HUES48 (cell line): ENCODE data around the gene ENC1.

Experiments used
- H3K27ac ChIP-seq: one replicate; pipeline ENCODE4 v1.7.0; 2013; ENCODE audit warnings: low read depth, low read length, inconsistent platforms
- H3K27me3 ChIP-seq: 2 replicates; pipeline ENCODE4 v1.6.1; 2013; ENCODE audit warnings: mild to moderate bottlenecking, low read length; ENCODE audit not compliant: control insufficient read depth, insufficient read depth
- H3K36me3 ChIP-seq: 2 replicates; pipeline ENCODE4 v1.6.1; 2013; ENCODE audit warnings: low read length; ENCODE audit not compliant: control insufficient read depth, insufficient read depth
- H3K4me1 ChIP-seq: 2 replicates; pipeline ENCODE4 v1.6.1; 2013; ENCODE audit warnings: mild to moderate bottlenecking, low read length; ENCODE audit not compliant: control insufficient read depth, insufficient read depth
- H3K4me3 ChIP-seq: 2 replicates; pipeline ENCODE4 v1.5.1; 2013; ENCODE audit warnings: mild to moderate bottlenecking, low read depth, low read length
- H3K9ac ChIP-seq: 2 replicates; pipeline ENCODE4 v1.6.1; 2013; ENCODE audit warnings: mild to moderate bottlenecking, low read depth, low read length, moderate library complexity
- H3K9me3 ChIP-seq: 2 replicates; pipeline ENCODE4 v1.6.1; 2013; ENCODE audit warnings: low read length; ENCODE audit not compliant: control insufficient read depth, insufficient read depth

Gene ENC1

DNA sequence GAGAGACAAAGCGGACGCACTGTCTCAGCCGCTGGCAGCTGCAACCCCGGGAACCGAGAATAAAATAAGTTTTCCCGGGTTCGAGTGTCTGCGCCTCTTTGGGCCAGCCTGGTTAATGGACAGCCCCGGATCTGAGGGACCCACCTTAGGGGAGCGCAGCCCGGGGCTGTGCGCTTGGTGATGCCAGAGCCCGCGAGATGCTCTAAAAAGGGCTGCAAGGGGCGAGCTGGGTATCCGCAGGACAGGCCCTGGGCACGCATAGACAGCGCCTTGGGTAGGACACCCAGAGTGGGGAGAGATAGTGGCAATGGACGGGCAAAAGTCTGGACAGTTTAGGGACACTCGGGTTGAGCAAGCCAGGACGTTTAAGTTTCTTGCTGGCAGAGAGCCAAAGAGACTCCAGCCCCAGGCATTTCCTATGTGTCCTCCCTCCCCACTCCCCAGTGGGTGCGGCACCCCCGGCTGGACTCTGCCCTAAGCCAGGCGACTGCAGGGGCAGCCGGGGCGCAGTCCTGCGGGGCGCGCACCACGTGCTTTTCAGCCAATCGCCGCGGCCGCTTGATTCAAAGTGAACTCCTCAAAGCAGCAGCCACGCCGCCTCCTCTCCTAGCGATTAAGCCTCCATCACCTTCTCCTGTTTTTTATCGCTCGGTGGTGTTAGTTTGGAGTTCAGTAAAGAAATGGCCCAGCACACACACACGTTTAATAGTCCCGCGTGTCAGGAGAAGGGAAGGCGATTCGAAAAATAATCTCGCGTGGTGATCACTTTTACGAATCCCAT is 616 bp upstream of the ENC1 start:
- peak overlapping the region; percentile 97 for H3K4me3 ChIP-seq
- H3K4me1 ChIP-seq, result peaks cover 22% of the 10 kb centered on the region
- H3K27me3 ChIP-seq, result peaks cover 48% of the 10 kb centered on the region
- H3K27ac ChIP-seq, result peak overlapping the region; percentile 81
- peak overlapping the region; percentile 29 for H3K9ac ChIP-seq
- H3K9me3 ChIP-seq, result no peaks in the 10 kb centered on the region
- H3K36me3 ChIP-seq, result peaks cover 1% of the 10 kb centered on the region; the same call in 1 of the 2 replicates

DNA sequence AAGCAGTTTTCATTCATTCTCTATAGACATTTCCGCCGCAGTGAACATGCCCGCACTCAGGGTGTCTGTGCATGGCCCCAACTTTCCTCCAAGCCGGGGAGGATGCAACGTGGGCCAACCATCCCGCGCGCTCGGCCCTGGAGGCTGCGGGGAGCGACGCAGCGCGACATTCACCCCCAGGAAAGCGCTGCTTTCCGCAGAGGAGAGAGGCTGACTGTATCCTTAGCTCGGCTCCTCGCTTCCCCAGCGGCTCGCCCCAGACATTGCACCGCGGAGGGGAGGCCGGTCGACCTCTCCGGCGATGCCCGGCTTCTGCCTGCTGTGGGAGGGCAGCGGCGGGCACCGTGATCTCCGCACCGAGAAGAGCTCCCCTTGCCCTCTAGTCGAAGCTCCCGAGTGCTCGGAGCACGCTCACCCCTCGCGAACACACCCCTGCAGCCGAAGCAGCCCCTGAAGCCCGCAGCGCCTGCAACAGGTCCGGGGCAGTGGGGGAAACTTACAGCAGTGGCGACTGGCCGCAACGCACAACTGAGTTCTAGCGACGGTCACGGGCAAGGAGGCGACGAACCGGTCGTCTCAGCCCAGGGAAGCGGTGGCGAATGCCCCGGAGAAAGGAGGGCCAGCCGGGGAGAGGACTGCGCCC is 600 bp downstream of the ENC1 start:
- H3K9me3 ChIP-seq, result no peaks in the 10 kb centered on the region
- peak overlapping the region; percentile 97 for H3K4me3 ChIP-seq
- peak overlapping the region; percentile 81 for H3K27ac ChIP-seq
- H3K36me3 ChIP-seq, result peaks cover 11% of the 10 kb centered on the region; the same call in 1 of the 2 replicates
- peak overlapping the region; percentile 75 for H3K9ac ChIP-seq
- H3K4me1 ChIP-seq, result peaks cover 22% of the 10 kb centered on the region
- H3K27me3 ChIP-seq, result peaks cover 48% of the 10 kb centered on the region

DNA sequence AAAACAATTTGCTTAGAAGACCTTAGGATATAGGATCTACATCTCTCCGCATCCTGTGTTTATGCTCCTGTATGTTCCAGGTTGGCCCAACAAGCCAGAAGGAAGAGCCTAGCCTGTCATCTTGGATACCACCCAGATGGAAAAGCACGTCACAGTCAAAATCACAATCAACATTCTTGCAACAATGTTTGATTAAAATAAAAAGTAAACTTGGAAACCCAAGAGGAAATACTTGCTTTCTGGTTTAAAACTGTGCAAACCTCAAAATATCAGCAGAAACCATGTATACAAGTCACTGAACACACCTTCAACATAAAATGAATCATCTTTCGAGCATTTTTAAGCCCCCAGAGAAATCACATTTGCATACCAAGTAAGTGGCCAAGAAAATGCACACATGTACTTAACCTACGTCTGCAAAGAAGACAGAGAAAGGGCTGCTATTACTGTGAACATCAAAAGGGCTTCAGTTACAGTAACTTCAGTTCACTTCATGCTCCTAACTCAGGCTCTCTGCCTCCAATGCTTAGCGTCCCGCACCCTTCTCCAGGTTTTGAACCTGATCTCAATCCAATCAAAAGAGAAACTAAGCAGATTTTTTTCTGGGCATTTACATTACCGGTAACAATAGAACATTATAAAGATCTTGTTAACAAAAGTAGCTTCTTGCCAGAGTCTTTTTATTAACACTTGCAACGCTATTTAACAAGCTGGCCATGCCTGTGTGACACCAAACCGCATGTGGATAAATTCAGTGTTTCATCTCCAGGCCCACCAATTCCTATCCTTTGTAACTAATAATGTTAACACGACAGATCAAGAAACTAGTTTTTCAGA is 1.3 kb downstream of the ENC1 start:
- Histone ChIP-seq H3K4me1 (peaks cover 22% of the 10 kb centered on the region), H3K27me3 (peaks cover 48% of the 10 kb centered on the region), H3K27ac (no peak overlapping the region), H3K9ac (0 out of 2 replicates have a peak overlapping the region, but pooled peaks have one; percentile 75), H3K9me3 (no peaks in the 10 kb centered on the region), H3K4me3 (peak overlapping the region; percentile 97), H3K36me3 (peaks cover 11% of the 10 kb centered on the region)

DNA sequence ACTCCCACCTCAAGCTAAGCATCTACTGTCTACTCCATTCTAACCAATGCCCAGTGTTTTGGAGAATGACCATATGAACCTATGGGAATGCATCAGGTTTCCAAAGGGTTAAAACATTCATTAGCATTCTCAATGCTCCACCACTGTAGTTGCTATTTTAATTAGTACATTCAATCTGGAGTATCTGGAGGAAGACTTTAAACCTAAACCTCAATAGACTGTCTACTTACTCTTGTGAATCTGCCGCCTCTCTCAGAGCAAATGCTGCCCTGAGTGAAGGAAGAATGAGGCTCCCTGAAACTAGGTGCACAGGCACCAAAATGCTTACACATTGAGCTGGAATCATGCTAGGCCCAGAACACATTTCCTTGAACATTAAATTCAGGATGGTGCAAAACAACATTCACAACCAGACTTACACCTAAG is 2.0 kb downstream of the ENC1 start:
- peaks cover 11% of the 10 kb centered on the region for H3K36me3 ChIP-seq

DNA sequence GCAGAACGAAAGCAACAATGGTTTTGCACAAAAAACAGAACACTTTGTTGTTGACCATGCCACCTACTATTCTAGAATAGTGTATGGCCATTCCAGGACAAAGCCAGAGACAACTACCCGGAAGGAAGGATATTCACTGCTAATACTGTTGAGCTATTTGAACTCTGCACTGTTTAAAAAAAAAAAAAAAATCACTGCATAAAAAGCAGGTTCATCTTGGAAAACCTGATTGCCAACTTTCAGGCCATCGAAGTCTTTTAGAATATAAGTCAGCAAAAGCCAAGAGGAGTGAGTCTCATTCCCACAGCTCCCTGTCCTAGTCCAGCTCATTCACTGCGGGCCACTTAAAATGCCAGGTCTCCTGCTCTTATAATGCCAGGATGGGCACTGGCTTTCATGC is 4.0 kb downstream of the ENC1 start:
- no peak overlapping the region for H3K9ac ChIP-seq
- no peak overlapping the region for H3K27ac ChIP-seq
- H3K27me3 ChIP-seq, result peaks cover 24% of the 10 kb centered on the region
- H3K36me3 ChIP-seq, result peaks cover 11% of the 10 kb centered on the region
- no peaks in the 10 kb centered on the region for H3K9me3 ChIP-seq
- H3K4me1 ChIP-seq, result peaks cover 20% of the 10 kb centered on the region
- no peak overlapping the region for H3K4me3 ChIP-seq

More for the DNA sequence above, 2.0 kb downstream of the ENC1 start:
- peak overlapping the region; percentile 97 for H3K4me3 ChIP-seq
- peaks cover 22% of the 10 kb centered on the region for H3K4me1 ChIP-seq
- H3K27ac ChIP-seq, result no peak overlapping the region
- H3K9me3 ChIP-seq, result no peaks in the 10 kb centered on the region
- peaks cover 44% of the 10 kb centered on the region for H3K27me3 ChIP-seq
- H3K9ac ChIP-seq, result no peak overlapping the region

DNA sequence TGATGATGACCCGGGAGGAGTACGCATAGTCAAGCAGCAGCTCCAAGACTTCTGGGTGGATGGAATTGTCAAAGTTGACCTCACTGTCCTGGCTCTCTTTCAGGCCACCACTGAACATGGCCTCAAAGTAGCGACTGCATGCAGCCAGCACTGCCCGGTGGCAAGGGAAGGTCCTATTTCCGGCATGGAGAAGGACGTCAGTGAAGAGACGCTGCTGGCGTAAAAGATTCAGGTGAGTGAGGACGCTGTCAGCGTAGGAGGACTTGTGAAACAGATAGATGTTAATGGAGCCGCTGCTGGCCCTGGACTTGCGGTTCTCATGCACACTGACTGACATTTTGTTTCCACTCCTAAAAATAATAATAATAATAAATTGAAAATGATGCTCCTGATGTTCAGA is 4.4 kb downstream of the ENC1 start:
- peaks cover 24% of the 10 kb centered on the region for H3K4me1 ChIP-seq
- no peak overlapping the region for H3K9ac ChIP-seq
- no peak overlapping the region for H3K27ac ChIP-seq
- no peak overlapping the region for H3K4me3 ChIP-seq
- peaks cover 11% of the 10 kb centered on the region for H3K36me3 ChIP-seq
- H3K9me3 ChIP-seq, result no peaks in the 10 kb centered on the region
- peaks cover 23% of the 10 kb centered on the region for H3K27me3 ChIP-seq

DNA sequence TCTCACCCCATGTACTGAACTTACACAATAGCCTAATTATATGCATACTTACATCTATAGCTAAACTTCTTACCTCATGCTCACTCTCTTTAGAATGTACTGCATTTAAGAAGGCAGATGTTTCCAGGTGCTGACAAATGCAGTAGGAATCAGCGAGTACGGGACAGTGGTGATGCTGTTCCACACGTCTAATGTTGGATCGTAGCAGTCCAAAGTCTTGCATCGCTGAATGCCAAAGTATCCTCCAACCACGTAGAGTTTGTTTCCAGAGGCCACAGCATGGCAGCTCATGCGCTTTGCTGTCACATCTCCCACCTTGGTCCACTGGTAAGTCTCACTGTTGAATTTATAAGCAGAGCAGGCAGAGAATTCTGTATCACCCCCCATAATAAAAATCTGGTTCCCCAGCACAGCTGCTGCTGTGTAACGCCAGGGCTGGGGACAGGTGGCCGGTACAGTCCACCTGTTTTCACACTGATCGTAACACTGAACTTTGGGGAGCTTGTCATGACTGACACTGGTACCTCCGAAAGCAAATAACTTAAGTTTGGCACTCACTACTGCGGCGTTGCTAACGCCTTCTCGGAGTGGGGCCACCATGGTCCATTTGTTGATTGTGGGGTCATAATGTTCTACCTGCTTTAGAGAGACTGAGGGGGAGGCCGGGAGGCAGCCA is 5.8 kb downstream of the ENC1 start:
- Histone ChIP-seq H3K4me1 (peaks cover 38% of the 10 kb centered on the region), H3K9ac (no peak overlapping the region), H3K27ac (no peak overlapping the region), H3K27me3 (peaks cover 22% of the 10 kb centered on the region), H3K9me3 (no peaks in the 10 kb centered on the region), H3K4me3 (no peak overlapping the region), H3K36me3 (peaks cover 11% of the 10 kb centered on the region)

DNA sequence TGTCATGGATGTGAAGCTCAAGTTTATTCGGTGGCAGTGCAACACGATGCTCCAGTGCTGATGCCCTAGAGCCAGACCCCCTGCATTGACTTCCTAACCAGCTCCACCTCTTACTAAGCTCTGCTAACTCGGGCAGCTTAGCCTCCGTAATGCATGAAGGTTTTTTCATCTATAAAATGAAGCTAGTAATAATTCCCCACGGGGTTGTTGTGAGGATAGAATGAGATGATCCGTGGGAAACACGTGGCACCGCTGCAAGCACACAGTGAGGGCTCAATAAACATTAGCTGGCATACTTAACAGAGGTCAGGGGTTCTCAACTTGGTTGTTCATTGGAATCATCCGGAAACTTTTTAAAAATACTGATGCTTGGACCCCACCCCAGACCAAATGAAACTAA is 6.8 kb downstream of the ENC1 start:
- Histone ChIP-seq H3K4me3 (no peak overlapping the region), H3K27ac (no peak overlapping the region), H3K36me3 (peaks cover 11% of the 10 kb centered on the region), H3K9me3 (no peaks in the 10 kb centered on the region), H3K27me3 (peaks cover 11% of the 10 kb centered on the region), H3K9ac (no peak overlapping the region), H3K4me1 (peaks cover 37% of the 10 kb centered on the region)

DNA sequence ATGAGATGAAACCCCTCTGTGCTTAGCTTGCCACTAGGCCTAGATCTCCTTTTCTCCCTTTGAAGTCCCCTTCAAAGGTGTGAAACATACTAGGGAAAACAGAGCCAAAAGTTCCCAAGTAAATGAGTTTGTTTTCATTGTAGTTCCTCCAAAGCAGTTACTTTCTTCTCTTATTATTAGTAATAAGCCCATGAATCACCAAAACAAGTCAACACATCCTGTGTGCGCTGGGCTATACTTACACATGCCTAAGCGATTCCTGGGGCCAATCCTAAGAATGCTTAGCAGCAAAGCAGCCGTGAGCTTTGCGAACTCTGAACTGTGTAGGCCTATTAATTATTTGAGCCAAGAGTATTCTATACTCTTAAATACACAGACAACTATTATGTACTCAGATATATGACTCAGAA is 7.6 kb downstream of the ENC1 start:
- H3K27ac ChIP-seq, result no peak overlapping the region
- H3K36me3 ChIP-seq, result peaks cover 11% of the 10 kb centered on the region
- H3K4me1 ChIP-seq, result peaks cover 40% of the 10 kb centered on the region

DNA sequence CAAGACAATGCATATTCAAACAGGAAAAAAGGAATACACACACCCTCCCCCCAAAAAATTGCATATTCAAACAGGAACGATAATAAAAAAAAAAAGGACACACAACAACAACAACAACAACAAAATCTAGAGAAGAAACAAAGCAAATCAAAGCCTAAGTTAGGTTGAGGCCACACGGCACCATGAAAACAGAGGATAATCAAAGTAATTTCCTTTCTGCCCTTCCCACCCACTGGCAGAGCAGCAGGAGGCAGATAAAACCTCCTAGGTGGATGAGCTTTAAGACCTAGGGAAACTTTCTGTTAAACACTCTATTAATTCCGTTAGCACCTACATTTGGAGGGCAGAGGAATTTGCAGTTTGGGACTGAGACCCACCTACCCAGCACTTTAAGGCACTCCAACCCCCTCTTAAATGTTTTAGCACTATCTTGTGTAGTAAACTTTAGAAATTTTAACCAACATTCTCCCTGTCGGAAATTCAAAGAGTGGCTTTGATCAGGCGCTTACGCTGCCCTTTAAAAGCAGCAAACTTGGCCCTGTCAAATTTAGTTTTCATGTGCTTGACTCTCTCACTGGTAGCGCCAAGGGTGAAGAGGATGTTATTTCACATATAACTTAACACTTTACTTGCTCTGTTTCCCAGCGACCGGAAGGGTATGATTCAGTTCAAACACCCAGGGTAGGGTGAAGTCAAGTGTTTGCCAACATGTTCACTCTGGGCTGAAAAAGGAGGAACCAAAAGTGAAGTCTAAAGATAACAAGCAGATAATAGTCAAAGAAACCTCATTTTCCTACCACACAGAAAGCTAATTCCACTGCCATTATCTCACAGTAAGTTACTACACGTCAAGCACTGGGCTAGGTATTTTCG is 9.2 kb downstream of the ENC1 start:
- no peak overlapping the region for H3K4me3 ChIP-seq
- H3K27me3 ChIP-seq, result peaks cover 4% of the 10 kb centered on the region; the same call in 1 of the 2 replicates
- H3K36me3 ChIP-seq, result peaks cover 11% of the 10 kb centered on the region
- no peak overlapping the region for H3K9ac ChIP-seq
- no peaks in the 10 kb centered on the region for H3K9me3 ChIP-seq
- H3K27ac ChIP-seq, result peak overlapping the region; percentile 84
- peaks cover 43% of the 10 kb centered on the region for H3K4me1 ChIP-seq

More for the DNA sequence above, 7.6 kb downstream of the ENC1 start:
- Histone ChIP-seq H3K4me3 (no peak overlapping the region), H3K9ac (no peak overlapping the region), H3K27me3 (peaks cover 4% of the 10 kb centered on the region), H3K9me3 (no peaks in the 10 kb centered on the region)
